ENCODE results near the gene ZNF699.

- TF ChIP-seq CTCF (IDR thresholded peaks at IDR 0.05): no peak
- no peak for TF ChIP-seq POLR2A (IDR thresholded peaks at IDR 0.05)
Measured at GRCh38 chr19:9348253-9348652, 38.6 kb upstream of the ZNF699 start.

All from sigmoid colon (tissue), 3 donors.